MM.1S (cell line): ENCODE measurements around the gene HYCC1.

Experiments
- DNase-seq: peaks from one replicate; pipeline ENCODE4 v3.0.0-alpha.2; 2015
- H2AFZ ChIP-seq: fragments of 300-600 bp; sonication (generic); 2 replicates; pipeline ENCODE4 v1.6.0; 2016; ENCODE audit warnings: antibody characterized with exemption, low read length
- H3F3A ChIP-seq: fragments of 300-600 bp; sonication (generic); 2 replicates; pipeline ENCODE4 v1.6.1; 2016; ENCODE audit warnings: mild to moderate bottlenecking, antibody characterized with exemption, low read length, moderate library complexity, mixed read lengths; ENCODE audit not compliant: insufficient read depth
- H3K27ac ChIP-seq: fragments of 300-600 bp; sonication (generic); 2 replicates; pipeline ENCODE4 v1.5.1; 2016; ENCODE audit warnings: mild to moderate bottlenecking, low read length
- H3K27me3 ChIP-seq: fragments of 300-600 bp; sonication (generic); replicated peaks from 2 replicates; pipeline ENCODE4 v1.6.0; 2016; ENCODE audit warnings: low read length; ENCODE audit not compliant: insufficient read depth
- H3K36me3 ChIP-seq: fragments of 300-600 bp; sonication (generic); replicated peaks from 2 replicates; pipeline ENCODE4 v1.6.1; 2016; ENCODE audit warnings: mild to moderate bottlenecking, low read length, mixed read lengths; ENCODE audit not compliant: insufficient read depth
- H3K4me1 ChIP-seq: fragments of 300-600 bp; sonication (generic); 2 replicates; pipeline ENCODE4 v1.6.1; 2016; ENCODE audit warnings: low read length, mixed read lengths
- H3K4me2 ChIP-seq: fragments of 300-600 bp; sonication (generic); 2 replicates; pipeline ENCODE4 v1.6.0; 2016; ENCODE audit warnings: low read depth, low read length
- H3K4me3 ChIP-seq: fragments of 300-600 bp; sonication (generic); 2 replicates; pipeline ENCODE4 v1.5.1; 2016; ENCODE audit warnings: low read length, mixed read lengths
- H3K79me2 ChIP-seq: fragments of 300-600 bp; sonication (generic); 2 replicates; pipeline ENCODE4 v1.6.1; 2016; ENCODE audit warnings: mixed run types, low read length, mixed read lengths
- H3K9ac ChIP-seq: fragments of 300-600 bp; sonication (generic); 2 replicates; pipeline ENCODE4 v1.6.1; 2016; ENCODE audit warnings: low read length, mixed read lengths
- H3K9me2 ChIP-seq: fragments of 300-600 bp; sonication (generic); replicated peaks from 2 replicates; pipeline ENCODE4 v1.6.1; 2016; ENCODE audit warnings: mild to moderate bottlenecking, low read length, mixed read lengths; ENCODE audit not compliant: insufficient read depth
- H3K9me3 ChIP-seq: fragments of 300-600 bp; sonication (generic); replicated peaks from 2 replicates; pipeline ENCODE4 v1.6.1; 2016; ENCODE audit warnings: mild to moderate bottlenecking, low read length, mixed read lengths; ENCODE audit not compliant: insufficient read depth
- H4K20me1 ChIP-seq: fragments of 300-600 bp; sonication (generic); 2 replicates; pipeline ENCODE4 v1.6.1; 2016; ENCODE audit warnings: mild to moderate bottlenecking, low read length, moderate library complexity, mixed read lengths; ENCODE audit not compliant: insufficient read depth
- EZH2 ChIP-seq: fragments of 300-600 bp; sonication (generic); optimal IDR thresholded peaks from 2 replicates; pipeline ENCODE3; 2017; ENCODE audit warnings: low read depth, mild to moderate bottlenecking, antibody characterized with exemption, low read length, mixed read lengths
- EZH2phosphoT487 ChIP-seq: fragments of 300-600 bp; sonication (generic); IDR thresholded peaks from 2 replicates; pipeline ENCODE4 v1.6.1; 2018; ENCODE audit warnings: antibody characterized with exemption, low read length
- TF ChIP-seq, protein P1 (sequence below): fragments of 300-600 bp; sonication (generic); IDR thresholded peaks from 2 replicates; pipeline ENCODE4 v1.5.1; 2016; ENCODE audit warnings: antibody characterized with exemption, low read length, mixed read lengths

Gene HYCC1

DNA sequence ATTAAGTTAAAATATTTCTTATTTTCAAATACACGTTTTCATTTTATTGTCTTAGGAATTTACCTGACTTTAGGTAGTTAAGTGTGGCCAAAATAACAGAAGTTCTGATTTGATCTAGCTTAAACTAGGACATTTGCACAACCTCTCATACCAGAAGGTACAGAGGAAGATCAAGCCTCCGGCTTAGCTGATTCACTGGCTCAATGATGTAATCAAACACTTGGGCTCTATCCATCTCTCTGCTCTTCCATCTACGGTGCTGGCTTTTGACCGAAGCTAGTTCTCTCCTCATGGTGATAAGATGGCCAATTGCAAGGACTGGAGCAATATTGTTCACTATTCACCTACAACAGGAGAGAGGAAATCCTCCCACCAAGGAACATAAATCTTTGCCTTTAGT, 12.2 kb upstream of the HYCC1 start:
- Histone ChIP-seq H3K9me3 (no peaks in the 10 kb centered on the region), H4K20me1 (no peaks in the 10 kb centered on the region)
- no peak for DNase-seq

GRCh38 chr7:23024454-23024853, 10.5 kb upstream of the HYCC1 start:
- H3K4me3 ChIP-seq: no peak overlapping the region
- TF ChIP-seq, protein P1, sequence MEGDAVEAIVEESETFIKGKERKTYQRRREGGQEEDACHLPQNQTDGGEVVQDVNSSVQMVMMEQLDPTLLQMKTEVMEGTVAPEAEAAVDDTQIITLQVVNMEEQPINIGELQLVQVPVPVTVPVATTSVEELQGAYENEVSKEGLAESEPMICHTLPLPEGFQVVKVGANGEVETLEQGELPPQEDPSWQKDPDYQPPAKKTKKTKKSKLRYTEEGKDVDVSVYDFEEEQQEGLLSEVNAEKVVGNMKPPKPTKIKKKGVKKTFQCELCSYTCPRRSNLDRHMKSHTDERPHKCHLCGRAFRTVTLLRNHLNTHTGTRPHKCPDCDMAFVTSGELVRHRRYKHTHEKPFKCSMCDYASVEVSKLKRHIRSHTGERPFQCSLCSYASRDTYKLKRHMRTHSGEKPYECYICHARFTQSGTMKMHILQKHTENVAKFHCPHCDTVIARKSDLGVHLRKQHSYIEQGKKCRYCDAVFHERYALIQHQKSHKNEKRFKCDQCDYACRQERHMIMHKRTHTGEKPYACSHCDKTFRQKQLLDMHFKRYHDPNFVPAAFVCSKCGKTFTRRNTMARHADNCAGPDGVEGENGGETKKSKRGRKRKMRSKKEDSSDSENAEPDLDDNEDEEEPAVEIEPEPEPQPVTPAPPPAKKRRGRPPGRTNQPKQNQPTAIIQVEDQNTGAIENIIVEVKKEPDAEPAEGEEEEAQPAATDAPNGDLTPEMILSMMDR: no peak
- TF ChIP-seq EZH2phosphoT487 (no peak), EZH2 (no peak)
- H4K20me1 ChIP-seq: no peaks in the 10 kb centered on the region
- no peaks in the 10 kb centered on the region for H3K27me3 ChIP-seq
- H2AFZ ChIP-seq: no peak overlapping the region
- no peak overlapping the region for H3K27ac ChIP-seq
- H3K79me2 ChIP-seq: no peaks in the 10 kb centered on the region
- H3F3A ChIP-seq: no peaks in the 10 kb centered on the region
- no peak for DNase-seq
- H3K9me3 ChIP-seq: no peaks in the 10 kb centered on the region
- H3K4me1 ChIP-seq: no peaks in the 10 kb centered on the region
- no peaks in the 10 kb centered on the region for H3K9me2 ChIP-seq
- H3K4me2 ChIP-seq: no peak overlapping the region
- no peak overlapping the region for H3K9ac ChIP-seq
- no peaks in the 10 kb centered on the region for H3K36me3 ChIP-seq

More for the DNA sequence above, 12.2 kb upstream of the HYCC1 start:
- H3K4me2 ChIP-seq: no peak overlapping the region
- no peaks in the 10 kb centered on the region for H3K79me2 ChIP-seq
- H3K4me1 ChIP-seq: no peaks in the 10 kb centered on the region
- H3K27me3 ChIP-seq: no peaks in the 10 kb centered on the region
- H3F3A ChIP-seq: no peaks in the 10 kb centered on the region
- TF ChIP-seq EZH2phosphoT487 (no peak), EZH2 (no peak)
- TF ChIP-seq, protein P1: no peak
- H3K27ac ChIP-seq: no peak overlapping the region
- no peaks in the 10 kb centered on the region for H3K9me2 ChIP-seq
- no peaks in the 10 kb centered on the region for H3K36me3 ChIP-seq
- no peak overlapping the region for H2AFZ ChIP-seq
- H3K4me3 ChIP-seq: no peak overlapping the region
- no peak overlapping the region for H3K9ac ChIP-seq

GRCh38 chr7:23022851-23023250, 8.9 kb upstream of the HYCC1 start:
- Histone ChIP-seq H3K27me3 (no peaks in the 10 kb centered on the region), H3K4me1 (no peaks in the 10 kb centered on the region), H4K20me1 (no peaks in the 10 kb centered on the region), H3K9ac (no peak overlapping the region), H3K4me3 (no peak overlapping the region), H3K79me2 (no peaks in the 10 kb centered on the region), H3F3A (no peaks in the 10 kb centered on the region), H3K4me2 (no peak overlapping the region), H2AFZ (no peak overlapping the region), H3K9me3 (no peaks in the 10 kb centered on the region), H3K36me3 (no peaks in the 10 kb centered on the region), H3K9me2 (no peaks in the 10 kb centered on the region), H3K27ac (no peak overlapping the region)
- TF ChIP-seq EZH2: no peak
- TF ChIP-seq, protein P1: no peak
- no peak for TF ChIP-seq EZH2phosphoT487
- DNase-seq: no peak
